Left renal pelvis (tissue), 4 donors: ENCODE measurements around the gene MEF2C. TPM values are rescaled to one million over a fixed set of nuclear protein-coding genes. Genes with fewer than 3 reads are reported as not detected.

ENCODE experiments used
- DNase-seq, 4 donors: peaks; one replicate each; pipeline ENCODE4 v3.0.0-alpha.2; 2013; ENCODE audit warnings: low read depth in 4 of 4, low spot score in 3 of 4
- polyA plus RNA-seq, 4 donors: library from polyadenylated mRNA; unstranded; fragments of 120-200 nt; gene quantifications; one replicate each; pipeline ENCODE4 v1.2.1, GENCODE V29; 2013; ENCODE audit not compliant: insufficient read length in 4 of 4

MEF2C gene
- polyA plus RNA-seq, 4 donors: 29.4 to 41.4 (median 37.3) TPM

GRCh38 chr5:88679638-88680037 is 203.3 kb downstream of the MEF2C start:
- DNase-seq: no peak

DNA sequence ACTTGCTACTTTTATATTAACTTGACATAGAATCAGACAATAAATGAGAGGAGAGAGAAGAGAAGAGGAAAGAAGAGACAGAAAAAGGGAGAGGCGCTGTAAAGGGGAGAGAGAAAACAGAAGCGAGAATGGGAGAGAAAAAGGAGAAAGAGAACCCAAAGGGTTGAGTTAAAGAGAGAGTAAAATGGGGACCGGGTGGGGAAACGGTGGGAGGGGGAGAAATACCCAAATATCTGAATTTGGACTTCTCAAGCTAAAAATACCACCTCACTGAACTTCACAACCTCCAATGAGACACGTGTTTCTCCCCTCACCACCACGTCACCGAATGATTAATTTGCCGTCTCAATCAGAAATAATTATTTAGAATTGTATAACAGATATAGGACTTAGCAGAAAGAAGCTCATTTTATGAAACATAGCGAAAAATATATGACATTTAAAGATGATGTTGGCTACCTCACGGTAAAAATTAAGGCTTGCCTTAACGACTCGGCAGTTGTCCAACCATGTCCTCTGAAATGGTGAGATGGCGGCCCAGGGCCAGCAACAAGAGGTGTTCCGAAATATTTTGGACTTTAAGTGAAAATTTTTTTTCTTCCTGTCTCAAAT is 204.1 kb downstream of the MEF2C start:
- no peak for DNase-seq

DNA sequence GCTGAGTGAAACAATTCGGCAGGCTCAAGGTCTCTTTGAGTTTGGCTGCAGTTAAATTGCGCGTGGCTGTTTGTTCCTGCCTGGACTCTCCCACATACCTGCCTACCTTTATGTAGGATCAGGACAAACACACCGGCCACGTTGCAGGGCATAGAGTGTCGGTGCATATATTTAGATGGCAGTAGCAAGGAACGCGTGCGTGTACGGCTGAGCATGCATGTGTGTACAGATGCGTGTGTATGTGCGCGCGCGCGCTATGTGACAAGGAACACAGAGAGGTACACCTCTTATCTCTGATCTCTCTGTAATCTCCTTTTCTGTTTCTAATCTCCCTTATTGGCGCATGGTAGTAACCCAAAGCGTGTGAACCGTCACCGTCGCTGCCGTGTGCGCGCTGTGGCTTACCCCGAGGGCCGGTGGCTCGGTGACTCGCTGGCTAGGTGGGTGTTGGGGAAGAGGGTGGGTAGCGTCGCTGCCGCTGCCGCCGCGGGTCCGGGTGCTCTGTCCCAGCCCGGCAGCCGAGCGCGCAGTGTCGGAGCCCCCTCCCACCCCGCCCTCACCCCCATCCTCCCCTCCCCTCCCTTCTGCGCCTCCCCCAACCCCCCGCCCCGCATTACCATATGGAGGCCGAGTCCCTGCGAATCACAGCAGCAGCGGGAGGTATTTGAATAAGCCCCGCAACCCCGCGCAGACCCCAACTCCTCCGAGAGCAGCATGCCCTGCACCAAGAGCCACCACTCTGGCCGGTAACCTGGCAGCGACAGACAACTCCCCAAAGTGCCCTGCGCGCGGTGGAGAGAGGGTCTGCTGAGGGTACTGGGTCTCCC is 204.8 kb downstream of the MEF2C start:
- DNase-seq: no peak

DNA sequence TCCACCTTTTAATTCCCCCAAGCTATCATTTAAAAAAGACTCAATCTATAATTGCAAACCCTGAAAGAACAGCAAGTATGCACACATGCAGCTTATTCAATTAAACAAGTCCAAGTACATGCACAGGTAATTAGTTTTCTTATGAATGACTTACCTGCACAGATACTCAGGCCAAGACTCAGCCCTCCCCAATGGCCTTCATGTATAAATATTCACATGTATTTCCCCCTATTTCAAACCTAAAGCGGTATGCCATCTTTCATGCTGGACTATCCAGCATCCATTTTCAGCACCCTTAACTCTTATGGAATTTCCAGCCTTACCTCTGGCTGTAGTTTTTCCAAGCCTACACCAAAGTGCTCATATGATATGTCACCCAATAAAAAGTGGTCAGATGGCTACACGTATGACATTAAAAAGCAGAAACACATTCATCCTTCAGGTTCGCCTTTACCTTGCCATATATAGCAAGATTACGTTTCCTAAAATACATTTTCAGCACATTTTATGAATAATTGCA is 205.5 kb downstream of the MEF2C start:
- no peak for DNase-seq

GRCh38 chr5:88676637-88677375 is 206.2 kb downstream of the MEF2C start:
- no peak for DNase-seq

- DNase-seq: no peak
Observed at GRCh38 chr5:88675708-88676636, 207.0 kb downstream of the MEF2C start.

DNA sequence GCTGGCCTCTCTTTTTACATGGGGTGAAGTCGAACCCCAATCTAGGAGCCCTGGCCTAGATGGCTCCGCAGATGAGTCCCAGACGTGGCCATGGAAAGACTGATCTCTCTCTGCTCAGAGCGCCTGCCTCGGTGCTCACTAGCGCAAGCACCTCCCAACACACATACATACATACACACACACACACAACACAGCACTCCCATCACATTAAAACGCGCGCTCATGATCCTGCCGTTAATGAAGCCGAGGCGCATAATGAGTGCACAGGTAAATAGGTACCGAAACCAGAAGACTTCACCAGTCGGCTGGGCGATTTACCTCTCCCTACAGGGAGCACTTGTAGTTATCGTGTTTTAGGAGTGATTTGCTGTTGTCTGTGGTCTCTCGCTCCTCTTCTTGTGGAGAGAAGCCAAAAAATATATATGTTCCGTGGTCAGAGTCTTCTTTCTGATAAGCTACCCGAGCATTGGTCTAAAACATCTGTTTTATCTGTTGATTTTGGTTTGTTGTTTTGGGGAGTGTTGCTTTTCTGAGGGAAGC is 207.7 kb downstream of the MEF2C start:
- DNase-seq: no peak

DNA sequence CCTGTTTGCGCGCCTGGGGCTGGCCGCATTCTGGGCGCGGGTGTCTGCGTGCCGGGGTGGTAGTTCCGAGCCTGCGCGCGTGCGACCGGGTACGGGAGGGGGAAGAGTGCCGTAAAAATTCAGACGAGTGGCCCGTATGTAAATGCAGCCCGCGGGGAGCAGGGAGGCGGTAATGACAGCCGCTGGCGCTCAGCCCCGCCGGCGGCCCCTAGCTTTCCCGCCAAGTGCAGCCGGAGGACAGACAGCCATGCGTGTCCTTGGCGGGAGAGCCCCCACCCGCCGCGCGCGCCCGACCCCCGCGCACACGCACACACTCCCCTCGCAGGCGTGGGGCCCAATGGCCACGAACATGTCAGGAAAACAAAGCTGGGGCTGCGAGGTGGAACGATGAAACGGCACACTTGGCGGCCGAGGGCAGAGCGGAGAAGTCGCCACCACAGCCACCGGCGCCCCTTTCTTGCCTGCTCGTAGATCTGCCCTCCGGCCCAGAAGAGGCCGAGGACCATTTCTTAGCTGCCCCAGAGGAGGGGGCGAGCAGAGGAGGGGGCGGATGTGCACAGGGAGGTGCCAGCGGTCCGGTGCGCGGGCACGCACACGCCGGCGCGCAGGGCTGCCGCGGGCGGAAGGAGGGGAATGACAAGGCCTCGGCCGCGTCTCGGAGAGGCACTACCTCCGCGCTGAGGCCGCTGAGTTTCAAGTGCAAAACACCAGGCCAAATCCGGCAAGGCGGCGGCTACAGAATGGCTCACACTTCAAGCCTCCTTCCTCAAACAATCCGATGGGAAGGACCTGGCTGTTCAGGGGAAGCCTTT is 208.4 kb downstream of the MEF2C start:
- DNase-seq: no peak

GRCh38 chr5:88673253-88674105 is 209.5 kb downstream of the MEF2C start:
- no peak for DNase-seq

DNA sequence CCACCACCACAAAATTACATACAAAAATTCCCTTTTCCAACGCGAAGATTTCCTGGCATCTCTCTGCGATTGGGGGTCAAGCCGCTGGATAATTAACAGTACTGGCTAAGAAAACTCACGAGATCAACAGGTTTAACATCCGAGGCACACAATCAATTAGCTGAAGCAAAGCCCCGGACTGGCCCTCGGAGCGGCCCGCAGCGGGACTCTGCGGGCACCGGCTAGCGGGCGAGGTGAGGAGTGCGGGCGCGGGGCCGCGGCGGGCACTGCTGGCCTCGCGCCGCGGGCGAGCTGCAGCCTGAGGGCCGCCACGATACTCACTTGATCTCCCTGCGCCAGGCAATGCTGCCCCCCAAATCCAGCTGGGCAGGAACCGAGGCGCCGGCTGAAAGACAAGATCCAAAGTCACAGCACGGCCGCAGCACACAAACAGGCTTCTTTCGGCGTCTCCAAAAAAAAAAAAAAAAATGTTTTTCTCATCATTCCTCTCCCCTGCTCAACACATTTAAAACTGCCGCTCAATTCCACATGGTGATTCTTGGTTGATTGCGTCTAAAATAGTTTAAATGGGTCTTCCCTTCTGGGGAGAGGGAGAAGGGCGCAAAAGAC is 210.2 kb downstream of the MEF2C start:
- no peak for DNase-seq

- no peak for DNase-seq
Observed at GRCh38 chr5:88671505-88672499, 211.2 kb downstream of the MEF2C start.

GRCh38 chr5:88671106-88671504 is 211.9 kb downstream of the MEF2C start:
- DNase-seq: no peak

DNA sequence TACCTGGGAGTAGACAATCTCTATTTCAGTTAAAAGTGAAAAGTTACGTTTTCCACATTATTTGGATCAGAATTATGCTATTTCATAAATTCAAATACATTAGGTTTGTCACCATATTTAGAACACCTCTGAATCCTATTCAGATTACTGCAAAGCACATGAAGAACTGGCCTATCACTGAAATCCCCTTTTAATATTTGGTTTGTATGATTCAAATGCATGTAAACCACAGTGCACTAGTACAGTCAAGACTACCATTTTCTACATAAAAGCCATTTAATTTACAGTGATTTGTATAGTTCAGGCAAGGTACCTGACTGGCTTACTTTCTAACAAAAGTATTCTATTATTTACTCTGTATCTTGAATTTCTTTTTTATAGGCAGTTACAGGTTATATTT is 212.5 kb downstream of the MEF2C start:
- DNase-seq: no peak

DNA sequence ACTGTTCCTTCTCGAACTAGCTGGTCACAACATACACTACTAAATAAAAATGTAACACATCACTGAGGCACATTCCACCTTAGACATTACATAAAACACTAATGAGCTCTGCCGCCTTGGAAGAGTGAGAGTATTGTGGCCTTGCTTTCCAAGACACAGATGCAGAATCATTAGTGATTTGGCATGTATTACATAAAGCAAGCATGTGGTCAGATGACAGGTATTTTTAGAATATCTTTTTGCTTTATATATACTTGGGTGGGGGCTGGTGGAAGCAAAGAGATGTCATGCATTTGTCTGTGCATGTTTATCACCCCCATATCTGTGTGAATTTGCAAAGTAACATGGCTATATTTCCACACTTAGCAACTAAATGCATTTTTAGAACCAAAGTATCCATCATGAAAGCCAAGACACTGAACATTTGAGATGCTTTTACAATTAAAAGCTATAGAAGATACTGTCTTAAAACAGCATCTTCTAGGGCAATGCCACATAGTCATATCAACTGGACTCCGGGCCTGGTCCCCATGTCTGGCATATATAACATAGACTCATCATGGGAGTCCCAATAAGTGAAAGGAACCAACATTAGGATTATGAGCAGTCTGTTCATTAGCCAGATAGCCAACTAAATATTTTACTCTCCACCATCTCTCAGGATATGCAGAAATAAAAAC is 213.5 kb downstream of the MEF2C start:
- DNase-seq: no peak

DNA sequence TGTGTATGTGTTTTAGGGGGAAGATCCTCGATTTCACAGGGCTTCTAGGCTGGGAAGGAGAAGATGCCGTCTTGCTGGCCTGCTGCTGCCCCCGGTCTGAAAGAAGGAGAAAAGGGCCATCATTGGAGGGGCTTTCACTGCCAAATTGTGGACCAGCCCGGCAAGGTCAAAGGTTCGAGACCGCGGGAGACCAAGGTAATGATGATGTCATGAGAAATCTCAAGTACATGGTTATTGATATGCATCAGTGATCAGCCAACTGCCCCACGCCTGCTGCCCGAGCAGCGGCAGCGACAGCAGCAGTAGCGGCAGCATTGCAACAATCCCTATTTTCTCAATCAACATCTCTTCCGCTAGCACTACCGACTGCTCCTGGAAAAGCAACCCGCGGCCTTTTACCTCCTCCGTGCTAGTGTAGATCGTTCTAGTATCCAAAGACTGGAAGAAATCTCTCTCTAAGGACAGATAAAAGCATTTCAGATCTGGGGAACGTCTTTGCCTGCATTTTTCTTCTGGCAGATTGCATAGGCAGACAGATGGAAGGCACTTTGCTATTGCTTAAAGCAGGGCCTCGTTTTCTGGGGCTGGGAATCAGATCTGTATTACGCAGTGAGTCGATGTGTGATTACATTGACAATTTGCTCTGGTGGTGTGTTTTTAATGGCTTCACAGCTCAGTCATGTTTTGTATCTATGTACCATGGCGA is 215.3 kb downstream of the MEF2C start:
- no peak for DNase-seq
